Fibroblast of villous mesenchyme (primary cell): ENCODE measurements around the gene PPP1R14B. TPM values are rescaled to one million over a fixed set of nuclear protein-coding genes. Genes with fewer than 3 reads are reported as not detected.

Experiments
- DNase-seq: peaks from one replicate; pipeline ENCODE4 v3.0.0-alpha.2; 2010; ENCODE audit warnings: low read depth
- H3K4me3 ChIP-seq: 2 replicates; pipeline ENCODE4 v1.5.1; 2011; ENCODE audit warnings: low read depth, mild to moderate bottlenecking, low read length
- total RNA-seq: library from RNA; depleted of rRNA; stranded (reverse); fragments of >200 nt; gene quantifications from 2 replicates; pipeline ENCODE4 v1.2.3, GENCODE V29; 2012
- TF ChIP-seq, protein P1 (sequence below): IDR thresholded peaks from 2 replicates; pipeline ENCODE4 v1.5.1; 2012; ENCODE audit warnings: low read depth, mild to moderate bottlenecking, low read length; ENCODE audit not compliant: insufficient read depth

Gene PPP1R14B
- total RNA-seq, 1 donor = 155 TPM

DNA sequence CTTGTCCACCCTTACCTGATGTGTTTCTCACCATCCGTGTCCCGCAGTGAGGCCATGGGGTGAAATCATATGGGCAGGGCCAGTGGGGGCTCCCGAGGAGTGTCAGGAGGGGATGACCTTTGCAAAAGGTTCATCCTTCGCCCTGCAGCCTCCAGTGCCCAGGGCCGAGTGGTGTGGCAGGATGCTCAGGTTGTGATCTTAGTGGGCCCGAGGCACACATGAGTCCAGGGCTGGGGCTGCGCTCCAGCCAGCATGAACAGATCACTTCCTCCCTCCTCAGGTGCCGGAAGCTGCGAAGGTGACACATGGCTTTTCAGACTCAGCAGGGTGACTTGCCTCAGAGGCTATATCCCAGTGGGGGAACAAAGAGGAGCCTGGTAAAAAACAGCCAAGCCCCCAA lies 8.7 kb downstream of the PPP1R14B start:
- no peak overlapping the region for H3K4me3 ChIP-seq
- TF ChIP-seq, protein P1, sequence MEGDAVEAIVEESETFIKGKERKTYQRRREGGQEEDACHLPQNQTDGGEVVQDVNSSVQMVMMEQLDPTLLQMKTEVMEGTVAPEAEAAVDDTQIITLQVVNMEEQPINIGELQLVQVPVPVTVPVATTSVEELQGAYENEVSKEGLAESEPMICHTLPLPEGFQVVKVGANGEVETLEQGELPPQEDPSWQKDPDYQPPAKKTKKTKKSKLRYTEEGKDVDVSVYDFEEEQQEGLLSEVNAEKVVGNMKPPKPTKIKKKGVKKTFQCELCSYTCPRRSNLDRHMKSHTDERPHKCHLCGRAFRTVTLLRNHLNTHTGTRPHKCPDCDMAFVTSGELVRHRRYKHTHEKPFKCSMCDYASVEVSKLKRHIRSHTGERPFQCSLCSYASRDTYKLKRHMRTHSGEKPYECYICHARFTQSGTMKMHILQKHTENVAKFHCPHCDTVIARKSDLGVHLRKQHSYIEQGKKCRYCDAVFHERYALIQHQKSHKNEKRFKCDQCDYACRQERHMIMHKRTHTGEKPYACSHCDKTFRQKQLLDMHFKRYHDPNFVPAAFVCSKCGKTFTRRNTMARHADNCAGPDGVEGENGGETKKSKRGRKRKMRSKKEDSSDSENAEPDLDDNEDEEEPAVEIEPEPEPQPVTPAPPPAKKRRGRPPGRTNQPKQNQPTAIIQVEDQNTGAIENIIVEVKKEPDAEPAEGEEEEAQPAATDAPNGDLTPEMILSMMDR = no peak
- no peak for DNase-seq

- DNase-seq = no peak
- no peak overlapping the region for H3K4me3 ChIP-seq
- TF ChIP-seq, protein P1 = no peak
Measured at GRCh38 chr11:64237484-64237951, 9.2 kb downstream of the PPP1R14B start.

DNA sequence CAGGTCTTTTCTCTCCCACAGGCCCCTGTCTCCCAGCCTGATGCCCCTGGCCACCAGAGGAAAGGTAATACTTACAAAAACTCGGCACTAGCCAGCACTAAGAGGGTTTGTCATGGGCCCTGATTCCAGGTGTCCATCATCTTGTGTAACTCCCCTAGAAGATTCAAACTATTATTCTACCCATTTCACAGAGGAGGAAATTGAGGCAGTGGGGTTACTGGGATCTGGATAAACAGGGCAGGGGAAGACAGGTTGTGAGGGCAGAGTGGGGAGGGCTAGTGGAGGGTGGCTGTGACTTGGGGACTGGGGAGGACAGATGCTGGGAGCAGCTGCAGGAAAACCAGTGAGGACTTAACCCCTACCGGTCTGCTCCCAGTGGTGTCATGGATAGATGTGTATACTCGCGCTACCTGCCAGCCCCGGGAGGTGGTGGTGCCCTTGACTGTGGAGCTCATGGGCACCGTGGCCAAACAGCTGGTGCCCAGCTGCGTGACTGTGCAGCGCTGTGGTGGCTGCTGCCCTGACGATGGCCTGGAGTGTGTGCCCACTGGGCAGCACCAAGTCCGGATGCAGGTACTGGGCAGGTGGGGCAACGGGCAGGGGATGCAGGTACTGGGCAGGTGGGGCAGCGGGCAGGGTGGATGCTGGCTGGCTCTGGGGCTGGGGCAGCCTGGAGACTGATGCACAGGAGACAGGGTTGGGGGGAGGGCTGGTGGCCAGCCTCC lies 11.1 kb downstream of the PPP1R14B start:
- TF ChIP-seq, protein P1 = no peak
- peak overlapping the region; percentile 68 for H3K4me3 ChIP-seq
- no peak for DNase-seq

GRCh38 chr11:64234647-64235379 lies 11.9 kb downstream of the PPP1R14B start:
- TF ChIP-seq, protein P1 = no peak
- no peak for DNase-seq
- peak overlapping the region; percentile 68 for H3K4me3 ChIP-seq

- H3K4me3 ChIP-seq = peak within 1 kb of the TSS; percentile 68
- peak; percentile 58 for DNase-seq
- TF ChIP-seq, protein P1 = no peak
Measured at GRCh38 chr11:64233913-64234586, 12.7 kb downstream of the PPP1R14B start, which contains the start of gene VEGFB. TSS of gene VEGFB (plus strand) at chr11:64234584. CDS start at chr11:64234834, 250 bp downstream.

GRCh38 chr11:64232967-64233315 lies 13.8 kb downstream of the PPP1R14B start:
- TF ChIP-seq, protein P1 = no peak
- DNase-seq = no peak
- H3K4me3 ChIP-seq = no peak overlapping the region
